ENCODE results near the gene NIPBL. TPM values are rescaled to one million over a fixed set of nuclear protein-coding genes. Genes with fewer than 3 reads are reported as not detected.
"Not testable (repeated sequence)": the region's sequence is repeated elsewhere in the genome, so short reads cannot be mapped to it uniquely, and the experiment has no call there.

Gene NIPBL
- total and polyA plus RNA-seq, 2 experiments from 2014 or later = 18.5 to 35.0 TPM

- DNase-seq (ENCODE audit: low spot score) = no peak
- peak overlapping the region; percentile 70 for H3K27ac ChIP-seq
- no peaks in the 10 kb centered on the region for H3K27me3 ChIP-seq
- WGBS (ENCODE audit: low lambda C conversion rate, missing lambda C conversion rate) = 49% methylated on average over 2 of the region's 2 CpGs
- no peaks in the 10 kb centered on the region for H4K20me1 ChIP-seq (ENCODE audit: insufficient read depth, poor library complexity, severe bottlenecking)
- TF ChIP-seq EZH2 (IDR thresholded peaks at IDR 0.05; ENCODE audit: borderline replicate concordance) (no peak), EZH2phosphoT487 (IDR thresholded peaks at IDR 0.05; ENCODE audit: low read depth, severe bottlenecking, unreplicated experiment) (no peak)
- TF ChIP-seq, protein P1, sequence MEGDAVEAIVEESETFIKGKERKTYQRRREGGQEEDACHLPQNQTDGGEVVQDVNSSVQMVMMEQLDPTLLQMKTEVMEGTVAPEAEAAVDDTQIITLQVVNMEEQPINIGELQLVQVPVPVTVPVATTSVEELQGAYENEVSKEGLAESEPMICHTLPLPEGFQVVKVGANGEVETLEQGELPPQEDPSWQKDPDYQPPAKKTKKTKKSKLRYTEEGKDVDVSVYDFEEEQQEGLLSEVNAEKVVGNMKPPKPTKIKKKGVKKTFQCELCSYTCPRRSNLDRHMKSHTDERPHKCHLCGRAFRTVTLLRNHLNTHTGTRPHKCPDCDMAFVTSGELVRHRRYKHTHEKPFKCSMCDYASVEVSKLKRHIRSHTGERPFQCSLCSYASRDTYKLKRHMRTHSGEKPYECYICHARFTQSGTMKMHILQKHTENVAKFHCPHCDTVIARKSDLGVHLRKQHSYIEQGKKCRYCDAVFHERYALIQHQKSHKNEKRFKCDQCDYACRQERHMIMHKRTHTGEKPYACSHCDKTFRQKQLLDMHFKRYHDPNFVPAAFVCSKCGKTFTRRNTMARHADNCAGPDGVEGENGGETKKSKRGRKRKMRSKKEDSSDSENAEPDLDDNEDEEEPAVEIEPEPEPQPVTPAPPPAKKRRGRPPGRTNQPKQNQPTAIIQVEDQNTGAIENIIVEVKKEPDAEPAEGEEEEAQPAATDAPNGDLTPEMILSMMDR (IDR thresholded peaks at IDR 0.05; ENCODE audit: poor library complexity) = no peak
- H3K36me3 ChIP-seq (replicated peaks; ENCODE audit: insufficient read depth, low read depth) = no peaks in the 10 kb centered on the region
- H2AFZ ChIP-seq = no peak overlapping the region
- peak overlapping the region; percentile 1 for H3K4me2 ChIP-seq
- H3K9me2 ChIP-seq (replicated peaks; ENCODE audit: insufficient read depth) = no peaks in the 10 kb centered on the region
- no peak overlapping the region for H3K4me3 ChIP-seq
- peaks cover 7% of the 10 kb centered on the region for H3K9me3 ChIP-seq (ENCODE audit: low read depth)
- no peaks in the 10 kb centered on the region for H3K4me1 ChIP-seq (ENCODE audit: insufficient read depth)
- H3K79me2 ChIP-seq = no peaks in the 10 kb centered on the region
These were observed 214.2 kb downstream of the NIPBL start for GRCh38 chr5:37090781-37091180.

DNA sequence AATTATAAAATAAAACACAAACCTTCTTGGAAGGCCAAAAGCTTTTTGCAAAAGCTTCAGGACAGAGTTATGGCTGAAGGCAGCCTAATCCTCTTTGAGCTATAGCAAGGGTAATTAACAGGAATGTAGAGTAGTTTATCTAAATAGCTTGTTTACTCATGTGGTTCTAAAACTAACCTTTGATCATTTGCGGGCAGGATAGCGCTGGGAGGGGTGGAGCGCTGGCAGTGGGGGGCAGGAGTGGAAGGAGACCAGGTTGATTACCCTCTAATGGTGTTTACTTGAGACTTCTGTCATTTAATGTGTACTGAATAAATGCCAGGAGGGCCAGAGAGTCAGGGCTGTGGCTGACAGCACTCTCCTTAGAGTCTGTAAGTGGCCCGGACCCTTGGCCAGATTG is 217.2 kb downstream of the NIPBL start:
- WGBS (ENCODE audit: low lambda C conversion rate, missing lambda C conversion rate) = 31% methylated on average over 4 of the region's 4 CpGs
- H3K4me2 ChIP-seq; H4K20me1 ChIP-seq (ENCODE audit: insufficient read depth, poor library complexity, severe bottlenecking); H3K4me3 ChIP-seq; H2AFZ ChIP-seq; H3K79me2 ChIP-seq; H3K27me3 ChIP-seq; H3K36me3 ChIP-seq (replicated peaks; ENCODE audit: insufficient read depth, low read depth); H3K9me2 ChIP-seq (replicated peaks; ENCODE audit: insufficient read depth); H3K4me1 ChIP-seq (ENCODE audit: insufficient read depth): not testable (repeated sequence)
- peaks cover 12% of the 10 kb centered on the region for H3K9me3 ChIP-seq (ENCODE audit: low read depth)
- peak; percentile 4 for DNase-seq (ENCODE audit: low spot score)
- peak overlapping the region; percentile 8 for H3K27ac ChIP-seq

GRCh38 chr5:37099267-37099666 is 222.7 kb downstream of the NIPBL start:
- not testable (repeated sequence) for H4K20me1 ChIP-seq (ENCODE audit: insufficient read depth, poor library complexity, severe bottlenecking); H2AFZ ChIP-seq; H3K27ac ChIP-seq; H3K79me2 ChIP-seq; H3K36me3 ChIP-seq (replicated peaks; ENCODE audit: insufficient read depth, low read depth); H3K4me1 ChIP-seq (ENCODE audit: insufficient read depth); H3K4me2 ChIP-seq; DNase-seq (ENCODE audit: low spot score); H3K4me3 ChIP-seq; H3K9me2 ChIP-seq (replicated peaks; ENCODE audit: insufficient read depth); H3K27me3 ChIP-seq
- peaks cover 37% of the 10 kb centered on the region for H3K9me3 ChIP-seq (ENCODE audit: low read depth)
- 99% methylated on average over 5 of the region's 5 CpGs for WGBS (ENCODE audit: low lambda C conversion rate, missing lambda C conversion rate)

- no peak overlapping the region for H3K27ac ChIP-seq
- H4K20me1 ChIP-seq (ENCODE audit: insufficient read depth, poor library complexity, severe bottlenecking) = no peaks in the 10 kb centered on the region
- no peak overlapping the region for H2AFZ ChIP-seq
- no peaks in the 10 kb centered on the region for H3K36me3 ChIP-seq (replicated peaks; ENCODE audit: insufficient read depth, low read depth)
- H3K4me1 ChIP-seq (ENCODE audit: insufficient read depth) = no peaks in the 10 kb centered on the region
- DNase-seq (ENCODE audit: low spot score) = no peak
- H3K4me3 ChIP-seq = no peak overlapping the region
- 98% methylated on average over 2 of the region's 2 CpGs for WGBS (ENCODE audit: low lambda C conversion rate, missing lambda C conversion rate)
- no peaks in the 10 kb centered on the region for H3K9me2 ChIP-seq (replicated peaks; ENCODE audit: insufficient read depth)
- H3K4me2 ChIP-seq = no peak overlapping the region
- TF ChIP-seq EZH2 (IDR thresholded peaks at IDR 0.05; ENCODE audit: borderline replicate concordance) (no peak), EZH2phosphoT487 (IDR thresholded peaks at IDR 0.05; ENCODE audit: low read depth, severe bottlenecking, unreplicated experiment) (no peak)
- TF ChIP-seq, protein P1 (IDR thresholded peaks at IDR 0.05; ENCODE audit: poor library complexity) = no peak
- H3K9me3 ChIP-seq (ENCODE audit: low read depth) = peaks cover 25% of the 10 kb centered on the region
- H3K79me2 ChIP-seq = no peaks in the 10 kb centered on the region
- no peaks in the 10 kb centered on the region for H3K27me3 ChIP-seq
These were observed 226.7 kb downstream of the NIPBL start for GRCh38 chr5:37103302-37103701.

GRCh38 chr5:37109338-37109737 is 232.8 kb downstream of the NIPBL start:
- H2AFZ ChIP-seq = no peak overlapping the region
- H3K9me2 ChIP-seq (replicated peaks; ENCODE audit: insufficient read depth) = no peaks in the 10 kb centered on the region
- H3K27me3 ChIP-seq = no peaks in the 10 kb centered on the region
- H3K4me1 ChIP-seq (ENCODE audit: insufficient read depth) = no peaks in the 10 kb centered on the region
- no peak overlapping the region for H3K27ac ChIP-seq
- peaks cover 5% of the 10 kb centered on the region for H3K36me3 ChIP-seq (replicated peaks; ENCODE audit: insufficient read depth, low read depth)
- H4K20me1 ChIP-seq (ENCODE audit: insufficient read depth, poor library complexity, severe bottlenecking) = no peaks in the 10 kb centered on the region
- H3K4me3 ChIP-seq = no peak overlapping the region
- no peak overlapping the region for H3K4me2 ChIP-seq
- TF ChIP-seq, protein P1 (IDR thresholded peaks at IDR 0.05; ENCODE audit: poor library complexity) = no peak
- TF ChIP-seq EZH2 (IDR thresholded peaks at IDR 0.05; ENCODE audit: borderline replicate concordance) (no peak), EZH2phosphoT487 (IDR thresholded peaks at IDR 0.05; ENCODE audit: low read depth, severe bottlenecking, unreplicated experiment) (no peak)
- WGBS (ENCODE audit: low lambda C conversion rate, missing lambda C conversion rate) = 87% methylated on average over 3 of the region's 3 CpGs
- H3K79me2 ChIP-seq = no peaks in the 10 kb centered on the region
- DNase-seq (ENCODE audit: low spot score) = no peak
- H3K9me3 ChIP-seq (ENCODE audit: low read depth) = no peaks in the 10 kb centered on the region

All from hepatocyte (in vitro differentiated cells).